Activated naive CD4-positive, alpha-beta T cell treated with anti-CD3 and anti-CD28 coated beads for 36 hours (primary cell): Measurements from ENCODE around the gene TK2. TPM values are rescaled to one million over a fixed set of nuclear protein-coding genes. Genes with fewer than 3 reads are reported as not detected.
A peak's percentile ranks its signal among the peaks of the same experiment; 100 is the strongest.
"Not testable (repeated sequence)": the region's sequence is repeated elsewhere in the genome, so short reads cannot be mapped to it uniquely, and the experiment has no call there.

Experiments used
- CTCF ChIA-PET: fragments of 350-600 bp; sonication (Branson Sonifier 250); formaldehyde crosslinking; loops from one replicate; lab custom pipeline; 2021; ENCODE audit warnings: antibody characterized with exemption; lab: Charles Lee
- DNase-seq: peaks from one replicate; pipeline ENCODE4 v3.0.0-alpha.2; 2020
- H3K27ac Mint-ChIP-seq: one replicate; pipeline ENCODE4 v1.8.0; 2021; ENCODE audit warnings: mild to moderate bottlenecking, mixed read lengths
- H3K27me3 Mint-ChIP-seq: one replicate; pipeline ENCODE4 v1.8.0; 2021; ENCODE audit warnings: low read depth, mixed read lengths
- H3K36me3 Mint-ChIP-seq: one replicate; pipeline ENCODE4 v1.8.0; 2021; ENCODE audit warnings: low read depth, mixed read lengths
- H3K4me1 Mint-ChIP-seq: one replicate; pipeline ENCODE4 v1.8.0; 2021; ENCODE audit warnings: low read depth, mixed read lengths
- H3K4me3 Mint-ChIP-seq: one replicate; pipeline ENCODE4 v1.8.0; 2021; ENCODE audit warnings: mild to moderate bottlenecking, moderate library complexity, mixed read lengths
- H3K9me3 Mint-ChIP-seq: one replicate; pipeline ENCODE4 v1.8.0; 2021; ENCODE audit warnings: mixed read lengths
- intact Hi-C: fragments of 100-400 bp; cut with micrococcal nuclease; formaldehyde crosslinking; loops from one replicate; pipeline ENCODE4 v1.15.1; 2023
- total RNA-seq, 2 experiments: library from RNA; stranded (reverse); gene quantifications; one replicate each; pipeline ENCODE4 v1.2.3, GENCODE V29; 2021

Gene TK2
- total RNA-seq, 2 experiments from 2014 or later, result 5.7 to 5.9 TPM

DNA sequence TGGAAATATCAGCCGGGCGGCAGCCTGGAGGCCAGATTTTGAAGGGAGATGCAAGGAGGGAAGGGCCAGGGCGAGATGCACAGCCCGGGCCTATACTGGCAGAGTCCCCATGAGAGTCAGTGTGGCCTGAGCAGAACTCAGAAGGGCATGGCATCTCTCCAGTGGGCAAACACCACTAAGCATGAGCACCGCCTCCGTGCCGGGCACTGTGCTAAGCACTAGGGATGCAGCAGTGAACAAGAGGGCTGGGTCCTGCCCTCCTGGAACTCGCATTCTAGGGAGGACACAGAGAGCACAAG lies 33.5 kb downstream of the TK2 start:
- DNase-seq, result no peak
- Mint-ChIP-seq H3K27me3 (no peaks in the 10 kb centered on the region), H3K9me3 (no peaks in the 10 kb centered on the region), H3K36me3 (no peaks in the 10 kb centered on the region), H3K27ac (peak overlapping the region; percentile 93), H3K4me1 (peaks cover 55% of the 10 kb centered on the region), H3K4me3 (peak overlapping the region; percentile 68)
- CTCF ChIA-PET, result interaction anchor here (1.2 kb wide), 1 partner anchor 109 kb away, joined by 6 read pairs; no protein-coding TSS in a partner anchor
- intact Hi-C loops, result loop anchor here (1.0 to 2.0 kb wide), 2 partner anchors 8 to 34 kb away; no protein-coding TSS in a partner anchor

DNA sequence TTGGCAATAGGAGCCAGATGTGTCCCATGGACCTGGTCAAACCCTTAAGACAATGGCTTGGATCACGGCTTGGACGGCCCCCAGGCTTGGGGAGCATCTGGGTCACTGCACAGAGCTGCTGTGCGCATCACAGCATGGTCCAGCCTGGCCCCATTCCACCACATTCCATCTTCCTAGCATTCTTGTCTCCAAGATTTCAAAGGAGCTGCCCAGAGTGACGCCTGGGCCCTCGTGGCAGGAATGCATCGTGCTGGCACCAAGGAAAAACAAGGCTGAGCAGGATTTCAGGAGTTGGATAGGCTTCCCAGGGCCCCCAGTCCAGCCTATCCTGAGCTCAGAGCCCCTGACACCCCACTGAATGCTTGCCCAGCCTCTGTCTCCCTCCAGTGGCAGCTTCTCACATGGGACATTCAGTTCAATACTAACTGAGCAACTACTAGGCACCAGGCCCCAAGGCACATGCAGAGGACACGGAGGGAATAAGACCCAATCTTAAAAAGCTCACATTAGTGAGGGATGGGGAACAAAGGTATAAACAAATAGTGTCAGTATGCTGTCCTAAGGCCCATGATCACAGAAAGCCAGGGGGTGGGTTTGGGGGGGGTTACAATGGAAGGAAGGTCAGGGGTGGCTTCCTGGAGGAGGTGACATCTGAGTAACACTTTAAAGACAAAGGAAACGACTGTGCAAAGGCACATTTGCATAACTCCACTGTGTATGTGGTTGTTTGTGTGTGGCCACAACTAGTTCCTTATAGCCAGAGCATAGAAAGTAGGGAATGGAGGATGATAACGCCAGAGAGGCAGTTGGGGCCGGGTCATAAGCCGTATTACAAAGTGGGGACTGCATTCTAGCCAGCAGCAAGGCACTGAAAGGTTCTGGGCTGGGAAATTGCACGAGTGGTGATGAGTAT lies 34.1 kb downstream of the TK2 start:
- H3K9me3 Mint-ChIP-seq, result no peaks in the 10 kb centered on the region
- intact Hi-C loops, result loop anchor here (1.0 to 2.0 kb wide), 2 partner anchors 8 to 33 kb away; no protein-coding TSS in a partner anchor
- H3K4me1 Mint-ChIP-seq, result peaks cover 49% of the 10 kb centered on the region
- H3K36me3 Mint-ChIP-seq, result no peaks in the 10 kb centered on the region
- no peaks in the 10 kb centered on the region for H3K27me3 Mint-ChIP-seq
- peak overlapping the region; percentile 93 for H3K27ac Mint-ChIP-seq
- H3K4me3 Mint-ChIP-seq, result peak overlapping the region; percentile 68
- peak; percentile 68 for DNase-seq
- CTCF ChIA-PET, result interaction anchor here (0.7 to 1.2 kb wide), 4 partner anchors 39 to 110 kb away, joined by 3 to 6 read pairs (median 4); partner anchors contain the start of gene CMTM3

DNA sequence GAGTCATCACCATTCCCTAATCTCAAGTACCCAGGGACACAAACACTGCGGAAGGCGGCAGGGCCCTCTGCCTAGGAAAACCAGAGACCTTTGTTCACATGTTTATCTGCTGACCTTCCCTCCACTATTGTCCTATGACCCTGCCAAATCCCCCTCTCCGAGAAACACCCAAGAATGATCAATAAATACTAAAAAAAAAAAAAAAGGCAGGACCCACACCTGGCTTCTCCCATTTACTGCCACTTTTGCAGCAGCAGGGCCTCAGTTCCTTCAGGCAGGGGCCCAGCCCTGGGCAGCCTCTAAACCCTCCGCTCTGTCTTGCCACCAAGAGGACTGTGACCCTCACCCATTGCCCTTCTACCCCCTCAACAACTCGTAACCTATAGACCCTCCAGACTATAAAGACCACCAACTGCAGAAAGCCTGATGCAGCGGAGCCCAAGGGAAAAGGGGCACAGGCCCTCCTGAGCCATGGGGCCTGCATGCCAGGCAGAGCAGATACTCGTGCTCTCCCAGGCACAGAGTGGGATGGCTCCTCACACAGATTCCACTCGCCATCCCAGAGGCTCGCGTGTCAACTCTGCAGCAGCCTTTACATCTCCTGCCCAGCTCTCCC lies 34.8 kb downstream of the TK2 start:
- Mint-ChIP-seq H3K4me1 (peaks cover 41% of the 10 kb centered on the region), H3K27ac (peak overlapping the region; percentile 41)
- H3K36me3 Mint-ChIP-seq, H3K27me3 Mint-ChIP-seq, H3K9me3 Mint-ChIP-seq, H3K4me3 Mint-ChIP-seq, intact Hi-C loops, DNase-seq: not testable (repeated sequence)
- CTCF ChIA-PET, result interaction anchor here (0.9 to 1.2 kb wide), 3 partner anchors 38 to 108 kb away, joined by 3 to 6 read pairs (median 4); partner anchors contain the start of gene CMTM3

DNA sequence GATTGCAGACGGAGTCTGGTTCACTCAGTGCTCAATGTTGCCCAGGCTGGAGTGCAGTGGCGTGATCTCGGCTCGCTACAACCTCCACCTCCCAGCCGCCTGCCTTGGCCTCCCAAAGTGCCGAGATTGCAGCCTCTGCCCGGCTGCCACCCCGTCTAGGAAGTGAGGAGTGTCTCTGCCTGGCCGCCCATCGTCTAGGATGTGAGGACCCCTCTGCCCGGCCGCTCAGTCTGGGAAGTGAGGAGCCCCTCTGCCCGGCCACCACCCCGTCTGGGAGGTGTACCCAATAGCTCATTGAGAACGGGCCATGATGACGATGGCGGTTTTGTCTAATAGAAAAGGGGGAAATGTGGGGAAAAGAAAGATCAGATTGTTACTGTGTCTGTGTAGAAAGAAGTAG lies 35.5 kb downstream of the TK2 start:
- CTCF ChIA-PET, H3K27ac Mint-ChIP-seq, H3K4me3 Mint-ChIP-seq, H3K9me3 Mint-ChIP-seq, DNase-seq, H3K36me3 Mint-ChIP-seq, intact Hi-C loops, H3K27me3 Mint-ChIP-seq: not testable (repeated sequence)
- H3K4me1 Mint-ChIP-seq, result peaks cover 34% of the 10 kb centered on the region

GRCh38 chr16:66513111-66513723 lies 36.7 kb downstream of the TK2 start:
- intact Hi-C loops, result no loop called here
- H3K4me3 Mint-ChIP-seq, result no peak overlapping the region
- no peaks in the 10 kb centered on the region for H3K36me3 Mint-ChIP-seq
- no peak overlapping the region for H3K27ac Mint-ChIP-seq
- no peaks in the 10 kb centered on the region for H3K9me3 Mint-ChIP-seq
- H3K27me3 Mint-ChIP-seq, result no peaks in the 10 kb centered on the region
- peaks cover 29% of the 10 kb centered on the region for H3K4me1 Mint-ChIP-seq
- no peak for DNase-seq
- CTCF ChIA-PET, result no interaction called here

- H3K4me3 Mint-ChIP-seq, result no peak overlapping the region
- no peaks in the 10 kb centered on the region for H3K36me3 Mint-ChIP-seq
- H3K9me3 Mint-ChIP-seq, result no peaks in the 10 kb centered on the region
- no peak for DNase-seq
- intact Hi-C loops, result loop anchor here (1.0 kb wide), 1 partner anchor 77 kb away; no protein-coding TSS in a partner anchor
- no peak overlapping the region for H3K27ac Mint-ChIP-seq
- peaks cover 23% of the 10 kb centered on the region for H3K4me1 Mint-ChIP-seq
- no peaks in the 10 kb centered on the region for H3K27me3 Mint-ChIP-seq
- CTCF ChIA-PET, result interaction anchor here (0.7 to 1.4 kb wide), 6 partner anchors 27 to 105 kb away, joined by 3 to 7 read pairs (median 4); partner anchors contain the start of gene CMTM1
These were observed 37.4 kb downstream of the TK2 start for GRCh38 chr16:66512272-66513110.

DNA sequence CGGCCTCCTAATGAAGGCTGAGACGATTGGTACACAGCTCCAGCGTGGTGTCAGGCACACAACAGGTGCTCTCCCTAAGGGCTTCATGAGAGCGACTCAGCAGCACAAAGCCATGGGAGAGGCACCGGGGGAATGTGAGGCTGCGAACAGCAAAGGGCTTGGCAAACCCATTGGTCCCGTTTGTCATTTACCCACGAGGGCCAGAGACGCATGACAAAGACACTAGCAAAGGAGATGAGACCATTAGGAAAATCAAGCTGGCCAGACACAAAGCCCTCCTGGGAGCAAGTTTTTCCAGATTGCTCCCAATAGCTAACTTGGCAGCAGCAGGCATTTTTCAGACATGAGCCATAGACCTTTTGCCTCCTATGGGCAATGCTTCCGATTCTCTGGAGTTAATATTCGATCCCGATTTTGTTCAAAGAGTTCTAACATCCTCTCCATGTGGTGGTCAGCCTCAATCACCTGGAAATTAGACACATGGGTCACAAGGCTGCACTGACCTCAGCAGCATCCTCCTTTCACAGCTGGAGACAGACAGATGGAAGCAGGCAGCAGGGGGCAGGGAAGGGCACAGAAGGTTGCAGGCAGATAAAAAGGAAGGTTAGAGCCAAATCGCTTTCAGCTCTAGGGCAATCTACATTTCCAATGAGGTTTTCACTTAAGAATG lies 38.2 kb downstream of the TK2 start:
- CTCF ChIA-PET, result interaction anchor here (0.7 to 1.4 kb wide), 7 partner anchors 27 to 105 kb away, joined by 3 to 7 read pairs (median 3); partner anchors contain the start of gene CMTM1
- peak; percentile 42 for DNase-seq
- no peaks in the 10 kb centered on the region for H3K9me3 Mint-ChIP-seq
- intact Hi-C loops, result loop anchor here (1.0 kb wide), 1 partner anchor 78 kb away; no protein-coding TSS in a partner anchor
- H3K4me1 Mint-ChIP-seq, result peaks cover 15% of the 10 kb centered on the region
- no peaks in the 10 kb centered on the region for H3K36me3 Mint-ChIP-seq
- no peak overlapping the region for H3K27ac Mint-ChIP-seq
- no peak overlapping the region for H3K4me3 Mint-ChIP-seq
- H3K27me3 Mint-ChIP-seq, result no peaks in the 10 kb centered on the region

- no peaks in the 10 kb centered on the region for H3K9me3 Mint-ChIP-seq
- DNase-seq, result no peak
- H3K4me3 Mint-ChIP-seq, result no peak overlapping the region
- H3K4me1 Mint-ChIP-seq, result peaks cover 7% of the 10 kb centered on the region
- no peak overlapping the region for H3K27ac Mint-ChIP-seq
- intact Hi-C loops, result no loop called here
- CTCF ChIA-PET, result interaction anchor here (1.2 to 1.4 kb wide), 2 partner anchors 34 to 103 kb away, joined by 3 read pairs; no protein-coding TSS in a partner anchor
- no peaks in the 10 kb centered on the region for H3K27me3 Mint-ChIP-seq
- H3K36me3 Mint-ChIP-seq, result no peaks in the 10 kb centered on the region
These were observed 39.0 kb downstream of the TK2 start for GRCh38 chr16:66510711-66511601.

DNA sequence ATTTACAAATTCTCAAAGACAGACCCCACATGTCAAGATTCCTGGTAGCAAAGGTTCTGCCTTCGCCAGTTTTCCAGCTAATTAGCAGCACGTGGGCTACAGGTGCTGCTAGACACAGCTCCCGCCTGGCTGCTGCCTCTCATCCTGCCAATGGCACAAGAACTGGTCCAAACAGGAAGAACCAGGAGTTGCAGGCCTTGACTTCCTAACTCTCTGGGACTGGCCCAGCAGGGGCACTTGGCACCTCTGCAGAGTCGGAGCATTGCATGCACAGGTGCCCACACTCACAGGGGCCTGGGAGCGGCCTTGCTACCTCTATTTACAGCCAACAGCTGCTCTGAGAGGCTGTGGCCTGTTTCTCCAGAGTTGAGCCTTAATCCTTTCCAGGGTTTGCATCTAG lies 39.6 kb downstream of the TK2 start:
- DNase-seq, result no peak
- Mint-ChIP-seq H3K27ac (no peak overlapping the region), H3K9me3 (no peaks in the 10 kb centered on the region), H3K36me3 (no peaks in the 10 kb centered on the region), H3K4me3 (no peak overlapping the region), H3K4me1 (peaks cover 3% of the 10 kb centered on the region), H3K27me3 (no peaks in the 10 kb centered on the region)
- CTCF ChIA-PET, result no interaction called here
- intact Hi-C loops, result no loop called here

DNA sequence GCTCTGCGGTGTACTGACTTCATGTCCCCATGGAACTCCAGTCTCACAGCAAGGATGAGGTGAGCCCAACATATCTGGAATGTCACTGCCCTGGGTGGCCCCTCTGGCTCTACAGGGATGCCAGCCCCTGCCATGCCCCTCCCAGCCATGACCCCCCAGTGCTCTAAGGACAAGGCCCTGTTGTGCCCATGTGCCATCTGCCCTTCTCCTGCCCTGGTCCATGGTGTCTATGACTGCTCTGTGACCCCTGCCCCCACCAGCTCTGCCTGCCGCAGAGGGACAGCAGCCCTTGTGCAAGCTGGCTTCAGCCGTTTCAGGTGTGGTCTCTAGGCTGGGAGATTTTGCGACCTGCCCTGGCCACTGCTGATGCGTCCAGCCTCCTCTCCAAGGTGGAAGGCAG lies 40.3 kb downstream of the TK2 start:
- intact Hi-C loops, result no loop called here
- no peak overlapping the region for H3K27ac Mint-ChIP-seq
- H3K27me3 Mint-ChIP-seq, result no peaks in the 10 kb centered on the region
- no peaks in the 10 kb centered on the region for H3K4me1 Mint-ChIP-seq
- CTCF ChIA-PET, result interaction anchor here (0.8 to 2.3 kb wide), 2 partner anchors 80 to 216 kb away, joined by 3 to 8 read pairs; no protein-coding TSS in a partner anchor
- no peaks in the 10 kb centered on the region for H3K9me3 Mint-ChIP-seq
- no peaks in the 10 kb centered on the region for H3K36me3 Mint-ChIP-seq
- H3K4me3 Mint-ChIP-seq, result no peak overlapping the region
- no peak for DNase-seq
